Measurements from ENCODE around the gene PLG.
"Not testable (repeated sequence)": the region's sequence is repeated elsewhere in the genome, so short reads cannot be mapped to it uniquely, and the experiment has no call there.

PLG gene

DNA sequence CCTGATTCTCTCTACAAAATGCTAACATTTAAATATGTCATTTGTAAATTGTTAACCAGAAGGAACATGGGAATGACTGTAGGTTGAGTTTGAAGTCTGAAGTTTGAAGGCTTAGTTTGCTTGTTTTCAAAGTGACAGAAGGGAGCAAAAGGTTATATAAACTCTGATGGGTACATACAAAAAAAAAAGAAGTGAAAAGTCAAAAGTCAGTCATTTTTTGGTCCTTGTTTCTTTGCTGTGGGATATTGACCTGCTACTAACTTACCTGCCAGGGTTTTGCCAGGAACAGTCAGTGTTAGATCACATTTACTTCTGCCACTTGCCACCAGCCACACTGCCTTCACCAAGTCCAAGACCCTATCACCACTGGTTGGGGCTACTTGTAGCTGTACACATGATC, 6.9 kb downstream of the PLG start:
- not testable (repeated sequence) for DNase-seq

GRCh38 chr6:160714731-160715316, 12.8 kb downstream of the PLG start:
- no peak for DNase-seq

- DNase-seq = no peak
Observed at GRCh38 chr6:160730911-160731310, 28.9 kb downstream of the PLG start.

- no peak for DNase-seq
Observed at GRCh38 chr6:160733050-160733646, 31.1 kb downstream of the PLG start.

DNA sequence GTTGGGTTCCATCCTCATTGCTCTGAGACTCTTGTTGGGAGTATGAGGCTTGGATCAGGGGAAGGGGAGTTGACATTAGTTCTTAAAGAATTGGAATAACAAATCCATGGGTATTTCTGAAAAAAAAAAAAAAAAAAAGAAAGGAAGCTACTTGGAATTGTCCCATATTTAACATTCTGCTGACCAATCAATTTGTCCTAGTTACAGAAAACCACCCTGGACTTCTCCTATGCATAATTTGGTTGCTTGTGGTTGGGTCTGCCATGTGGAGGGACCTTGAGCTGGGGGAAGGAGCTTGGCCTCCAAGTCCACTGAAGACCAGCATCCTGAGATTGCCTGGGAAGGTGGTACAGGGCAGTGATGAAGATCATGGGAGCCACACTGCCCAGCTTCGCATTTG, 32.6 kb downstream of the PLG start:
- DNase-seq = no peak

GRCh38 chr6:160735523-160735922, 33.5 kb downstream of the PLG start:
- no peak for DNase-seq

- DNase-seq = no peak
Observed at GRCh38 chr6:160737934-160738333, 35.9 kb downstream of the PLG start.

- no peak for DNase-seq
Observed at GRCh38 chr6:160739955-160740354, 37.9 kb downstream of the PLG start.

DNA sequence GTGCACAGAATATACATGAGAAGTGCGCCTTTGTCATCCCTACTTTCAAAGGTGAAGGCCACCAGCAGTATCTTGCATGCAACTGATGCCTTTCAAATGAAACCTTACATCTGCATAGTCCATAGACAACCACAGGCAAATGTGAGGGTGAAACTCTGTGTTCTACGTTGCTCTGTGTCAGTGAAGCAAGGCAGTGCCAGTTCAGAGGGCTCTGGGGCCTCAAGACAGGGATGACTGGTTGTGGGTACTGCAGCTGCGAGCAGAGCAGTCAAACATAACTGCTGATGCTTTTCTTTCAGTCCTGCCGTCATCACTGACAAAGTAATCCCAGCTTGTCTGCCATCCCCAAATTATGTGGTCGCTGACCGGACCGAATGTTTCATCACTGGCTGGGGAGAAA, 39.0 kb downstream of the PLG start:
- not testable (repeated sequence) for DNase-seq

DNA sequence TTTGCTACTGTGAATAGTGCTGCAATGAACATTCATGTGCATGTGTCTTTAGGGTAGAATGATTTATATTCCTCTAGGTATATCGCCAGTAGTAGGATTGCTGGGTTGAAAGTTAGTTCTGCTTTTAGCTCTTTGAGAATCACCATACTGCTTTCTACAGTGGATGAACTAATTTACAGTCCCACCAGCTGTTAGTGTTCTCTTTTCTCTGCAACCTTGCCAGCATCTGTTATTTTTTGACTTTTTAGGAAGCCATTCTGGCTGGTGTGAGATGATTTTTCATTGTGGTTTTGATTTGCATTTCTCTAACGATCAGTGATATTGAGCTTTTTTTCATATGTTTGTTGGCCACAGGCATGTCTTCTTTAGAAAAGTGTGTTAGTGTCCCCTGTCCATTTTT, 40.0 kb downstream of the PLG start:
- DNase-seq = no peak

DNA sequence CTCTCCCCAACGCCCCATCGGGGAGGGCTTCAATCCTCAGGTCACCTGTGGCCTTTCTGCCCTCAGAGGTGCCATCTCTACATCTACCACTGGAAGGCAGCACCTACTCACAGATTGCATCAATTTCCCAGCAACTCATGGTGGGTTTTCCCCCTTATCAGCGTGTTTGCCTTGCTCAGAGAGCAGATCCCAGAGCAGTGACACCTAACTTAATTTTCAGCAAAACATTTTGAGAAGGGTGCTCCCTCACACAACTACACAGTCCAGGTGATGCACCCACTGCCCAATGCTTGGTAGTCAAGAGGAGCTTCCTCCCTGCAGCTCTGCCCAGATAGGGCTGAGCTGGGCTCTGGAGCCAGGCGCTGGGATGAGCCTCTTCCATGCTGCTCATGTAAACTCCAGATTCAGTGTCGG, 48.2 kb downstream of the PLG start:
- DNase-seq = no peak

GRCh38 chr6:160753211-160753610, 51.2 kb downstream of the PLG start:
- DNase-seq = not testable (repeated sequence)

DNA sequence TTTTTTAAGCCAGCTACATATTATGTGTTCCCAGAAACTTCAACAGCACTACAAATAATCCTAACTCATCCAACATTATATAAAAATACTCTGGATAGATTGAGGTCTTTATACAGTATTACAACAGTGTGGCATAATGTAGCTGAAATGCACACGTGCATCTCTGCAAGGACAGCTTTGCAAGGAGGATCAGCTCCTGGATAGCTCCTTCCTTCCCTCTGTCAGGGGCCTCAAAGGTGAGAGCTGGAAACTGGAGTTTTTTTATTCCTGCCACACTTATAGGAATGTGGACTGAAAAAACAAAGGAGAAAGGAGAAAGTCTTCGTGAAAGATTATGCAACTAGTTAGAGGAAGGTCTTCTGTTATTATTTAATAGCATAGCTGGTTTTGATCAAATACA, 53.1 kb downstream of the PLG start:
- DNase-seq = no peak

GRCh38 chr6:160756021-160756420, 54.0 kb downstream of the PLG start:
- DNase-seq = no peak

- no peak for DNase-seq
Observed at GRCh38 chr6:160756871-160757270, 54.8 kb downstream of the PLG start.

- no peak for DNase-seq
Observed at GRCh38 chr6:160764847-160765246, 62.8 kb downstream of the PLG start.

- no peak for DNase-seq
Observed at GRCh38 chr6:160765412-160765811, 63.4 kb downstream of the PLG start.

GRCh38 chr6:160766657-160766988, 64.6 kb downstream of the PLG start:
- DNase-seq = no peak

- DNase-seq = peak; percentile 50
Observed at GRCh38 chr6:160766989-160767646, 65.1 kb downstream of the PLG start.

- DNase-seq = no peak
Observed at GRCh38 chr6:160767647-160768019, 65.6 kb downstream of the PLG start.

- DNase-seq = no peak
Observed at GRCh38 chr6:160768101-160768500, 66.1 kb downstream of the PLG start.

- no peak for DNase-seq
Observed at GRCh38 chr6:160774399-160774798, 72.4 kb downstream of the PLG start.

DNA sequence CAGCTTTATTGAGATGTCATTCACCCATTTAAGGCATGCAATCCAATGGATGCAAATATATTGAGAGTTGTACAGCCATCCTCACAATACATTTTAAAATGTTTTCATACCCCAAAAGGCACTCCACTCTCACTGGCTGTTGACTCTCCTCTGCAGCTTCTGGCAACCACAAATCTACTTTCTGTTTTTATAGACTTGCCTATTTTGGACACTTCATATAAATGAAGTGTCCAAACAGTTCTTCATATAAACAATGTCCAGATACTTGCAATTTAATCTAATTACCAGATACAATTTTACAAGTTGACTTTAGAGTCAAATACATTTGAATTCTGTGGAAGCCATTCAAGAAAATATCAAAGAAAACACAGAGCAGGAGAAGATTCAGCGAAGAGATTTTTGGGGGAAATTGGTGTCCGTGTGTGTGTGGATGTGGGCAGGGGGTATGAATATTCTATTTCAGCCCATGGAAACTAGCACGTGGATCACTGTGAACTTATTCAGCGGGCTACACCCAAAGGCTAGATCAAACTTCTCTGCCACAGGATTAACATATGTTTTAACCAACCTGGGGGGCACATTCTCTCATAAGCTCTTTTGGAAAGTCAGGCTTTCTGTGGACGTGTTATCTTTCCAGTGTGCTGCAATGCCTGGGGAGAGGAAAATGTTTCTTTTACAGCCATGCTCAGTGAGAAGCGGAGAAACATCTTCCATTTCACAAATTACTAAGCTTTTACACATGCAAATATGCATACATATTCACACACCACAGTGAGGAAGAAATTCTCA, 73.9 kb downstream of the PLG start:
- DNase-seq = no peak

DNA sequence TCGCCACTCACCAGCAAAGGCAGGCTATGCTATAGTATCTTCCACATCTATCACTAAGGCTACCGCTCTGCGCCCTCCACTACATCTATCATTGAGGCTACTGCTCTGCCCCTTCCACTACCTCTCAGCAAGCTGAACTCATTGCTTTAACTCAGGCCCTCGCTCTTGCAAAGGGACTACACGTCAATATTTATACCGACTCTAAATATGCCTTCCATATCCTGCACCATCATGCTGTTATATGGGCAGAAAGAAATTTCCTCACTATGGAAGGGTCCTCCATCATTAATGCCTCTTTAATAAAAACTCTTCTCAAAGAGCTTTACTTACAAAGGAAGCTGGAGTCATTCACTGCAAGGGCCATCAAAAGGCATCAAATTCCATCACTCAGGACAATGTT, 77.1 kb downstream of the PLG start:
- DNase-seq = not testable (repeated sequence)

Measured in stimulated activated CD4-positive, alpha-beta T cell treated with anti-CD3 and anti-CD28 coated beads, Interleukin-12 subunit alpha, Interleukin-12 subunit beta, amount 100 ng/mL, for 4 hours (primary cell).